K562 (cell line): ENCODE results near the gene KRT28. TPM values are rescaled to one million over a fixed set of nuclear protein-coding genes. Genes with fewer than 3 reads are reported as not detected.

Experiments used
- ATAC-seq: fragments of 200-7000 bp; cut with Tn5 transposase; 3 replicates; pipeline ENCODE4 v1.9.1; 2020; ENCODE audit warnings: moderate library complexity
- BruUV-seq: library from RNA; stranded (reverse); fragments of 400-500 nt; replicated peaks from 2 replicates; lab custom pipeline; 2021; lab: Mats Ljungman, UMichigan
- CTCF ChIA-PET: fragments of 300-600 bp; formaldehyde crosslinking; extraction: SDS; loops from one replicate; lab custom pipeline; 2021; ENCODE audit warnings: low intra/inter-chr PET ratio; lab: Yijun Ruan, JAX
- POLR2A ChIA-PET: fragments of 300-600, 350-650 bp; sonication (Branson Sonifier 250); formaldehyde crosslinking; extraction: SDS; loops from one replicate; lab custom pipeline; 2021; ENCODE audit warnings: antibody characterized with exemption, inconsistent platforms; lab: Yijun Ruan, JAX
- DNase-seq, 4 experiments: peaks; one replicate each; pipeline versions ENCODE4 v3.0.0 to v3.0.0-alpha.2; 2011 to 2018; ENCODE audit warnings: low spot score in 3 of 4, mixed read lengths in 3 of 4; ENCODE audit errors: extremely low read depth in 1 of 4
- FAIRE-seq: peaks from 2 replicates; lab custom pipeline; 2011; peaks lifted over from hg19 to GRCh38; lab: Jason Lieb, UNC
- H2AFZ ChIP-seq: 2 replicates; pipeline ENCODE4 v1.6.0; 2011; ENCODE audit warnings: low read depth, low read length, control low read depth, inconsistent platforms
- H3K27ac ChIP-seq: fragments of 200-600 bp; 3 replicates; pipeline ENCODE4 v1.8.0; 2011; ENCODE audit warnings: low read depth, mild to moderate bottlenecking, control low read depth, inconsistent platforms, low read length, moderate library complexity, mixed read lengths; ENCODE audit errors: extremely low read depth
- H3K27me3 ChIP-seq, 2 experiments: fragments of 300-600 bp in 1 of 2; 2 replicates in 1 of 2; 3 replicates in 1 of 2; pipeline versions ENCODE4 v1.6.0 to v1.8.0; 2011; ENCODE audit warnings: inconsistent platforms in 2 of 2, low read length in 2 of 2, mild to moderate bottlenecking in 1 of 2, mixed read lengths in 1 of 2, moderate library complexity in 1 of 2; ENCODE audit not compliant: control insufficient read depth in 2 of 2, insufficient read depth in 2 of 2
- H3K36me3 ChIP-seq: fragments of 300-600 bp; 3 replicates; pipeline ENCODE4 v1.8.0; 2011; ENCODE audit warnings: mild to moderate bottlenecking, low read length, inconsistent platforms; ENCODE audit not compliant: control insufficient read depth, insufficient read depth
- H3K4me1 ChIP-seq, 2 experiments: fragments of 200-600 bp in 1 of 2; replicated peaks in 1 of 2; 2 replicates in 1 of 2; 3 replicates in 1 of 2; pipeline versions ENCODE4 v1.5.1 to v1.8.0; 2011; ENCODE audit warnings: inconsistent platforms in 2 of 2, low read length in 2 of 2, mild to moderate bottlenecking in 1 of 2, mixed read lengths in 1 of 2, moderate library complexity in 1 of 2; ENCODE audit not compliant: control insufficient read depth in 2 of 2, insufficient read depth in 2 of 2
- H3K4me2 ChIP-seq: 2 replicates; pipeline ENCODE4 v1.6.1; 2011; ENCODE audit warnings: low read length, control low read depth, inconsistent platforms, mixed read lengths; ENCODE audit not compliant: insufficient read depth
- H3K4me3 ChIP-seq: fragments of 200-600 bp; sonication (generic), shearing (Covaris generic); 2 replicates; pipeline ENCODE4 v1.5.1; 2016; ENCODE audit warnings: control low read depth, inconsistent platforms
- H3K79me2 ChIP-seq: fragments of 200-600 bp; 3 replicates; pipeline ENCODE4 v1.8.0; 2011; ENCODE audit warnings: low read length, inconsistent platforms; ENCODE audit not compliant: control insufficient read depth, insufficient read depth
- H3K9ac ChIP-seq, 2 experiments: 2 replicates each; pipeline versions ENCODE4 v1.6.0 to v1.6.1; 2011; ENCODE audit warnings: low read depth in 2 of 2, low read length in 2 of 2, control low read depth in 1 of 2, inconsistent platforms in 1 of 2, mild to moderate bottlenecking in 1 of 2, mixed read lengths in 1 of 2; ENCODE audit not compliant: insufficient read depth in 1 of 2
- H3K9me1 ChIP-seq: one replicate; pipeline ENCODE4 v1.6.0; 2011; ENCODE audit warnings: inconsistent platforms, mild to moderate bottlenecking, low read length, moderate library complexity; ENCODE audit not compliant: control insufficient read depth, insufficient read depth
- H3K9me3 ChIP-seq: replicated peaks from 2 replicates; pipeline ENCODE4 v1.5.1; 2011; ENCODE audit warnings: low read depth, low read length, inconsistent platforms; ENCODE audit not compliant: control insufficient read depth, insufficient read depth
- H4K20me1 ChIP-seq: replicated peaks from 2 replicates; pipeline ENCODE4 v1.6.1; 2011; ENCODE audit warnings: low read length, inconsistent platforms, mixed read lengths; ENCODE audit not compliant: control insufficient read depth, insufficient read depth
- ARHGAP35 ChIP-seq: fragments of 450-650 bp; IDR thresholded peaks from 2 replicates; pipeline ENCODE4 v1.6.1; 2018; ENCODE audit not compliant: partially characterized antibody
- ESRRB ChIP-seq: fragments of 250-450 bp; sonication (Bioruptor Pico); IDR thresholded peaks from 2 replicates; pipeline ENCODE4 v1.5.0; 2020; ENCODE audit warnings: mild to moderate bottlenecking, moderate library complexity, borderline replicate concordance
- KDM4B ChIP-seq, 2 experiments: fragments of 450-650 bp in 1 of 2; sonication (generic) in 1 of 2; IDR thresholded peaks; 2 replicates each; pipeline ENCODE4 v1.6.1; 2016 to 2017; ENCODE audit warnings: borderline replicate concordance in 2 of 2, antibody characterized with exemption in 1 of 2, low read depth in 1 of 2, mild to moderate bottlenecking in 1 of 2
- MTA3 ChIP-seq: fragments of 450-650 bp; formaldehyde crosslinking; IDR thresholded peaks from 2 replicates; pipeline ENCODE4 v1.6.1; 2017; ENCODE audit warnings: mild to moderate bottlenecking, borderline replicate concordance
- NFATC3 ChIP-seq: fragments of 450-650 bp; IDR thresholded peaks from 2 replicates; pipeline ENCODE4 v1.6.1; 2017; ENCODE audit warnings: mild to moderate bottlenecking
- WGBS: fragments of 100-300 bp; shearing (Covaris generic); methylation state at CpG from one replicate; pipeline ENCODE4 v1.1.6; 2016; ENCODE audit warnings: low coverage, mixed read lengths; ENCODE audit not compliant: insufficient coverage; ENCODE audit errors: missing lambda C conversion rate; 5-methylcytosine and 5-hydroxymethylcytosine counted together
- in situ Hi-C: fragments of 300-500 bp; cut with MboI; formaldehyde crosslinking; loops from 4 replicates; pipeline ENCODE4 v1.15.0; 2018; ENCODE audit warnings: inconsistent platforms, mixed read lengths
- intact Hi-C: fragments of 100-400 bp; cut with micrococcal nuclease; formaldehyde crosslinking; loops from 2 replicates; pipeline ENCODE4 v1.14.2; 2022
- polyA plus RNA-seq, 8 experiments: library from polyadenylated mRNA; depleted of rRNA in 4 of 8; stranded (reverse) in 5 of 8; unstranded in 3 of 8; fragments of >200 nt; fragmentation: Nextera tagmentation in 2 of 8; fragmentation: Illumina TruSeq in 1 of 8; extraction: Ambion mirVana in 2 of 8; extraction: Trizol in 1 of 8; gene quantifications; 2 replicates each; pipeline versions ENCODE4 v1.2.1 to v1.2.3, GENCODE V29; 2011 to 2014; ENCODE audit warnings: inconsistent platforms in 1 of 8, missing spikeins in 1 of 8
- total RNA-seq, 7 experiments: library from RNA; depleted of rRNA in 6 of 7; stranded (reverse); fragments of >200 nt in 6 of 7; fragmentation: Illumina TruSeq in 2 of 7; extraction: Trizol in 2 of 7; gene quantifications; 2 replicates each; pipeline versions ENCODE4 v1.2.1 to v1.2.3, GENCODE V29; 2011 to 2021; ENCODE audit warnings: low replicate concordance in 1 of 7
- TF ChIP-seq, protein P1 (sequence below): fragments of 250-450 bp; sonication (Bioruptor Pico); IDR thresholded peaks from 2 replicates; pipeline ENCODE4 v1.8.0; 2021; ENCODE audit warnings: mild to moderate bottlenecking, moderate library complexity

The KRT28 gene
- total and polyA plus RNA-seq, 9 of the 15 experiments (the other 6 are each of a cell fraction or from before 2014, with no cell fraction given): not detected

DNA sequence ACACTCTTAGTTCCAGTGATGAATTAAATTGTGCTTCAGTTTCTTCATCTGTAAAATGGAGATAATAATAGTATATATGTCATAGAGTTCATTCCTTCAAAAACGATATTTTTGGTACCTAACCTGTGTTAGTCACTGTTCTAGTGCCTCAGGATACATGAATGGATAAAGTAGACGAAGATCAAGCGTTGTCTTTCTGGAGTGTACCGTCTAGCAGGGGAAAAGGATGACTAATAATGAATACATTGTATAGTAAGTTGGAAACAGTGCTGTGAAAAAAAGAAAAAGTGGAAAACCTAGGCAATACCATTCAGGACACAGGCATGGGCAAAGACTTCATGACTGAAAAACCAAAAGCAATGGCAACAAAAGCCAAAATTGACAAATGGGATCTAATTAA is 14.0 kb upstream of the KRT28 start:
- Histone ChIP-seq H3K27me3 (no peaks in the 10 kb centered on the region), H3K36me3 (peaks cover 18% of the 10 kb centered on the region), H3K4me1 (peaks cover 0 to 10% of the 10 kb centered on the region in 2 experiments; a peak in 3 of 5 replicates), H2AFZ (no peak overlapping the region), H3K79me2 (peaks cover 20% of the 10 kb centered on the region), H3K9me3 (no peaks in the 10 kb centered on the region), H3K4me2 (no peak overlapping the region), H4K20me1 (no peaks in the 10 kb centered on the region)
- FAIRE-seq: no peak
- DNase-seq: no peak
- CTCF ChIA-PET: no interaction called here
- intact Hi-C loops: no loop called here
- ATAC-seq: no peak
- TF ChIP-seq MTA3: no peak
- TF ChIP-seq ESRRB (CRISPR knock-in tag): no peak
- no peak for TF ChIP-seq NFATC3
- no peak for TF ChIP-seq KDM4B (IDR thresholded peaks at IDR 0.05; ENCODE audit: borderline replicate concordance in 2 of 2, low read depth in 1 of 2)
- TF ChIP-seq, protein P1, sequence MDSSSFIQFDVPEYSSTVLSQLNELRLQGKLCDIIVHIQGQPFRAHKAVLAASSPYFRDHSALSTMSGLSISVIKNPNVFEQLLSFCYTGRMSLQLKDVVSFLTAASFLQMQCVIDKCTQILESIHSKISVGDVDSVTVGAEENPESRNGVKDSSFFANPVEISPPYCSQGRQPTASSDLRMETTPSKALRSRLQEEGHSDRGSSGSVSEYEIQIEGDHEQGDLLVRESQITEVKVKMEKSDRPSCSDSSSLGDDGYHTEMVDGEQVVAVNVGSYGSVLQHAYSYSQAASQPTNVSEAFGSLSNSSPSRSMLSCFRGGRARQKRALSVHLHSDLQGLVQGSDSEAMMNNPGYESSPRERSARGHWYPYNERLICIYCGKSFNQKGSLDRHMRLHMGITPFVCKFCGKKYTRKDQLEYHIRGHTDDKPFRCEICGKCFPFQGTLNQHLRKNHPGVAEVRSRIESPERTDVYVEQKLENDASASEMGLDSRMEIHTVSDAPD (CRISPR knock-in tag): no peak
- no peak for TF ChIP-seq ARHGAP35
- TF ChIP-seq, all 486 proteins: peak for 0
- POLR2A ChIA-PET: no interaction called here
- Histone ChIP-seq H3K27ac (no peak overlapping the region), H3K9ac (no peak overlapping the region), H3K4me3 (no peak overlapping the region), H3K9me1 (peaks cover 5% of the 10 kb centered on the region)
- no TSS peak for BruUV-seq
- 45% methylated on average over 4 of the region's 4 CpGs for WGBS
- in situ Hi-C loops: no loop called here
